ENCODE measurements around the gene PGD.
A peak's percentile ranks its signal among the peaks of the same experiment; 100 is the strongest.

- TF ChIP-seq SMC3 (IDR thresholded peaks at IDR 0.05) (no peak), REST (IDR thresholded peaks at IDR 0.05) (no peak), RCOR1 (IDR thresholded peaks at IDR 0.05; ENCODE audit: low read depth, low read length) (no peak), HEYL (CRISPR knock-in tag; IDR thresholded peaks at IDR 0.05) (0 out of 2 replicates have a peak, but pooled peaks have one; percentile 19), USF2 (IDR thresholded peaks at IDR 0.05) (no peak), EHMT2 (IDR thresholded peaks at IDR 0.05; ENCODE audit: low read depth) (no peak), CTCF (IDR thresholded peaks at IDR 0.05) (no peak), POLR2A (IDR thresholded peaks at IDR 0.05; ENCODE audit: low read length) (no peak), MAFK (IDR thresholded peaks at IDR 0.05; ENCODE audit: partially characterized antibody) (no peak), MAX (IDR thresholded peaks at IDR 0.05) (no peak), RNF2 (IDR thresholded peaks at IDR 0.05; ENCODE audit: borderline replicate concordance, low read depth) (no peak), BHLHE40 (IDR thresholded peaks at IDR 0.05; ENCODE audit: low read depth, low read length) (no peak), EP300 (IDR thresholded peaks at IDR 0.05) (no peak), RAD21 (conservative IDR thresholded peaks at IDR 0.05 in 1 of 2, IDR thresholded peaks at IDR 0.05 in 1 of 2) (no peak)
Measured at GRCh38 chr1:10421637-10422036, 22.8 kb downstream of the PGD start.

Measured in A549 (cell line).